ENCODE data around the gene CHRNA7.

DNA sequence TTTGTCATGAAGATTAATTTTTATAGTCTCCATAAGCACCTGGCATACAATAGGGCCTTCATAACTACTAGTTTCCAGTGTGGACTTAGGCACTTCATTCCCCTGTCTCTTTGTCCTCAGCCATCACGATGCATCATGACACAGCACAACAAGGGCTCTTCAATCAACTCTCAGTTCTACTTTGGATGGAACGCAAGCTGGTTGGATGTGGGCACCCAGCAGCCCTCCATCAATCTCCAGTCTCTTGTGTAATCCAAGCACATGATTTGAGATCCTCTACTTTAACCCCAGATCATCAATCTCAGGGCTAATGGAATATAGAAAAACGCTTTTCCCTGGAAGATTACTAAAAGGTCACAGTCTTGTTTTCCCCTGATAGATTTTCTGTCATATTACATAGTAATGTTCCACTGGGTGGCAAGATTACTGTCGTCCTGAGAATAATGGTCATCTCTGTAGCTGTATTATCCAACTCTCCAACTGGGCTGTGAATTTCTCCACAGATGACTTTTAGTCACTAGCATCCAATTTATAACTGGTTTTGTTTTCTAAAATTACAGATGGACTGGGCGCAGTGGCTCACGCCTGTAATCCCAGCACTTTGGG, 22.9 kb upstream of the CHRNA7 start:
- TF ChIP-seq, protein P1, sequence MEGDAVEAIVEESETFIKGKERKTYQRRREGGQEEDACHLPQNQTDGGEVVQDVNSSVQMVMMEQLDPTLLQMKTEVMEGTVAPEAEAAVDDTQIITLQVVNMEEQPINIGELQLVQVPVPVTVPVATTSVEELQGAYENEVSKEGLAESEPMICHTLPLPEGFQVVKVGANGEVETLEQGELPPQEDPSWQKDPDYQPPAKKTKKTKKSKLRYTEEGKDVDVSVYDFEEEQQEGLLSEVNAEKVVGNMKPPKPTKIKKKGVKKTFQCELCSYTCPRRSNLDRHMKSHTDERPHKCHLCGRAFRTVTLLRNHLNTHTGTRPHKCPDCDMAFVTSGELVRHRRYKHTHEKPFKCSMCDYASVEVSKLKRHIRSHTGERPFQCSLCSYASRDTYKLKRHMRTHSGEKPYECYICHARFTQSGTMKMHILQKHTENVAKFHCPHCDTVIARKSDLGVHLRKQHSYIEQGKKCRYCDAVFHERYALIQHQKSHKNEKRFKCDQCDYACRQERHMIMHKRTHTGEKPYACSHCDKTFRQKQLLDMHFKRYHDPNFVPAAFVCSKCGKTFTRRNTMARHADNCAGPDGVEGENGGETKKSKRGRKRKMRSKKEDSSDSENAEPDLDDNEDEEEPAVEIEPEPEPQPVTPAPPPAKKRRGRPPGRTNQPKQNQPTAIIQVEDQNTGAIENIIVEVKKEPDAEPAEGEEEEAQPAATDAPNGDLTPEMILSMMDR (IDR thresholded peaks at IDR 0.05), result no peak
- no peak for TF ChIP-seq POLR2A (IDR thresholded peaks at IDR 0.05)
- TF ChIP-seq EP300 (IDR thresholded peaks at IDR 0.05), result no peak
